Stomach (tissue), 4 donors: ENCODE data around the gene SMIM14.
"Not testable (repeated sequence)": the region's sequence is repeated elsewhere in the genome, so short reads cannot be mapped to it uniquely, and the experiment has no call there.

Source experiments
- CTCF ChIP-seq, 7 experiments: fragments of 450-650 bp in 4 of 7; fragments of 200-600 bp in 3 of 7; sonication (generic) in 3 of 7; IDR thresholded peaks; one replicate each; pipeline ENCODE4 v1.5.1; 2016 to 2019; ENCODE audit warnings: antibody characterized with exemption in 7 of 7, control low read depth in 2 of 7, mild to moderate bottlenecking in 1 of 7
- POLR2A ChIP-seq, 4 donors: fragments of 450-650 bp; IDR thresholded peaks; one replicate each; pipeline ENCODE4 v1.6.1; 2016; ENCODE audit warnings: antibody characterized with exemption in 4 of 4, control low read depth in 2 of 4, mild to moderate bottlenecking in 1 of 4, moderate library complexity in 1 of 4

- not testable (repeated sequence) for TF ChIP-seq CTCF, POLR2A (IDR thresholded peaks at IDR 0.05)
Measured at GRCh38 chr4:39675681-39676080, 37.0 kb upstream of the SMIM14 start.
